HepG2 (cell line): ENCODE measurements around the gene PRKCSH. TPM values are rescaled to one million over a fixed set of nuclear protein-coding genes. Genes with fewer than 3 reads are reported as not detected.

Source experiments
- ATAC-seq: fragments of 200-7000 bp; cut with Tn5 transposase; 3 replicates; pipeline ENCODE4 v1.9.1; 2020; ENCODE audit warnings: mild to moderate bottlenecking, moderate library complexity
- BruUV-seq: library from RNA; stranded (reverse); fragments of 400-500 nt; replicated peaks from 2 replicates; lab custom pipeline; 2021; lab: Mats Ljungman, UMichigan
- CTCF ChIA-PET: fragments of 300-600 bp; formaldehyde crosslinking; extraction: SDS; loops from one replicate; lab custom pipeline; 2021; ENCODE audit warnings: low total read pairs, inconsistent platforms, low intra/inter-chr PET ratio; lab: Yijun Ruan, JAX
- POLR2A ChIA-PET: fragments of 350-600 bp; sonication (Branson Sonifier 250); formaldehyde crosslinking; loops from one replicate; lab custom pipeline; 2020; ENCODE audit warnings: antibody characterized with exemption, inconsistent platforms; lab: Yijun Ruan, JAX
- DNase-seq: peaks from one replicate; pipeline ENCODE4 v3.0.0-alpha.2; 2015; ENCODE audit warnings: low spot score
- FAIRE-seq: peaks from 3 replicates; lab custom pipeline; 2011; peaks lifted over from hg19 to GRCh38; lab: Jason Lieb, UNC
- H2AFZ ChIP-seq: one replicate; pipeline ENCODE4 v1.6.1; 2011; ENCODE audit warnings: low read length, inconsistent platforms
- H3K27ac ChIP-seq: fragments of 300-600 bp; 3 replicates; pipeline ENCODE4 v1.8.0; 2011; ENCODE audit warnings: mixed run types, mild to moderate bottlenecking, mixed read lengths, low read length, inconsistent platforms; ENCODE audit not compliant: insufficient read depth; ENCODE audit errors: extremely low read length
- H3K27me3 ChIP-seq, 2 experiments: fragments of 200-600 bp in 1 of 2; 2 replicates in 1 of 2; 3 replicates in 1 of 2; pipeline versions ENCODE4 v1.6.0 to v1.8.0; 2011; ENCODE audit warnings: low read length in 2 of 2, mild to moderate bottlenecking in 2 of 2, moderate library complexity in 2 of 2, inconsistent platforms in 1 of 2; ENCODE audit not compliant: insufficient read depth in 2 of 2, control insufficient read depth in 1 of 2
- H3K36me3 ChIP-seq, 2 experiments: fragments of 200-600 bp in 1 of 2; replicated peaks in 1 of 2; 2 replicates in 1 of 2; 3 replicates in 1 of 2; pipeline versions ENCODE4 v1.5.1 to v1.8.0; 2011; ENCODE audit warnings: low read length in 2 of 2, inconsistent platforms in 1 of 2; ENCODE audit not compliant: insufficient read depth in 2 of 2, control insufficient read depth in 1 of 2
- H3K4me1 ChIP-seq: 2 replicates; pipeline ENCODE4 v1.5.1; 2012; ENCODE audit warnings: low read length, inconsistent platforms; ENCODE audit not compliant: insufficient read depth
- H3K4me2 ChIP-seq: 2 replicates; pipeline ENCODE4 v1.6.0; 2011; ENCODE audit warnings: low read depth, low read length, inconsistent platforms
- H3K4me3 ChIP-seq, 3 experiments: fragments of 200-600 bp in 1 of 3; sonication (generic), shearing (Covaris generic) in 1 of 3; replicated peaks in 1 of 3; 2 replicates each; pipeline ENCODE4 v1.5.1; 2011 to 2016; ENCODE audit warnings: low read length in 3 of 3, inconsistent platforms in 2 of 3, low read depth in 2 of 3, mild to moderate bottlenecking in 2 of 3, control low read depth in 1 of 3, mixed read lengths in 1 of 3; ENCODE audit not compliant: insufficient read depth in 1 of 3
- H3K79me2 ChIP-seq: one replicate; pipeline ENCODE4 v1.6.1; 2011; ENCODE audit warnings: low read length, inconsistent platforms; ENCODE audit not compliant: insufficient read depth
- H3K9ac ChIP-seq: 2 replicates; pipeline ENCODE4 v1.6.0; 2011; ENCODE audit warnings: mild to moderate bottlenecking, low read depth, low read length, inconsistent platforms; ENCODE audit not compliant: insufficient read depth
- H3K9me3 ChIP-seq: 2 replicates; pipeline ENCODE4 v1.5.1; 2012; ENCODE audit warnings: mild to moderate bottlenecking, low read length
- H4K20me1 ChIP-seq: 2 replicates; pipeline ENCODE4 v1.6.0; 2011; ENCODE audit warnings: inconsistent platforms, mild to moderate bottlenecking, low read length, moderate library complexity; ENCODE audit not compliant: insufficient read depth
- CREM ChIP-seq, 2 experiments: sonication (generic) in 1 of 2; formaldehyde crosslinking in 1 of 2; IDR thresholded peaks; 2 replicates each; pipeline versions ENCODE4 v1.4.0 to v1.6.1; 2016 to 2020; ENCODE audit warnings: antibody characterized with exemption in 1 of 2, mild to moderate bottlenecking in 1 of 2, missing genetic modification reagents in 1 of 2
- TEAD2 ChIP-seq: sonication (generic); formaldehyde crosslinking; IDR thresholded peaks from 2 replicates; pipeline ENCODE4 v1.9.0; 2021; ENCODE audit warnings: missing genetic modification reagents
- ZNF687 ChIP-seq: sonication (generic); formaldehyde crosslinking; IDR thresholded peaks from 2 replicates; pipeline ENCODE4 v1.5.1; 2020; ENCODE audit warnings: mild to moderate bottlenecking, missing genetic modification reagents, moderate library complexity
- ZNF800 ChIP-seq: sonication (generic); formaldehyde crosslinking; IDR thresholded peaks from 2 replicates; pipeline ENCODE4 v1.4.0; 2020; ENCODE audit warnings: missing genetic modification reagents
- WGBS: methylation state at CpG from one replicate; pipeline ENCODE4 v1.1.6; 2017; ENCODE audit warnings: low lambda C conversion rate; 5-methylcytosine and 5-hydroxymethylcytosine counted together
- in situ Hi-C: cut with HindIII; loops from 2 replicates; pipeline ENCODE4 v1.10.0; 2017; ENCODE audit warnings: low pct_unique_long_range_greater_than_20kb; ENCODE audit not compliant: extremely low pct_ligation_motif_present
- intact Hi-C: fragments of 100-400 bp; cut with micrococcal nuclease; formaldehyde crosslinking; loops from one replicate; pipeline ENCODE4 v1.10.0; 2022; ENCODE audit not compliant: unreplicated experiment
- polyA plus RNA-seq, 8 experiments: library from polyadenylated mRNA; depleted of rRNA in 3 of 8; stranded (reverse) in 7 of 8; unstranded in 1 of 8; fragments of >200 nt; fragmentation: Illumina TruSeq in 4 of 8; extraction: Trizol in 4 of 8; gene quantifications; 2 replicates each; pipeline versions ENCODE4 v1.2.1 to v1.2.3, GENCODE V29; 2011 to 2016; ENCODE audit warnings: low read depth in 4 of 8, missing spikeins in 1 of 8, mixed read lengths in 1 of 8; ENCODE audit not compliant: insufficient read depth in 1 of 8
- total RNA-seq, 5 experiments: library from RNA; depleted of rRNA; stranded (reverse); fragments of >200 nt; fragmentation: Illumina TruSeq; extraction: Trizol; gene quantifications; 2 replicates each; pipeline ENCODE4 v1.2.3, GENCODE V29; 2016; ENCODE audit warnings: low read depth in 1 of 5

The PRKCSH gene
- total and polyA plus RNA-seq, 2 of the 13 experiments (the other 11 are each of a cell fraction or from before 2014, with no cell fraction given) = 85.1 to 125 TPM

GRCh38 chr19:11494634-11495285 lies 59.3 kb downstream of the PRKCSH start:
- Histone ChIP-seq H3K27me3 (no peaks in the 10 kb centered on the region; a peak in 1 of 5 replicates), H3K9me3 (no peaks in the 10 kb centered on the region), H3K9ac (no peak overlapping the region), H3K4me3 (no peak overlapping the region), H2AFZ (no peak overlapping the region), H3K79me2 (no peaks in the 10 kb centered on the region), H4K20me1 (no peaks in the 10 kb centered on the region), H3K4me2 (no peak overlapping the region), H3K4me1 (peaks cover 19% of the 10 kb centered on the region), H3K27ac (no peak overlapping the region), H3K36me3 (peaks cover 5 to 15% of the 10 kb centered on the region in 2 experiments; a peak in 4 of 5 replicates)
- BruUV-seq = no TSS peak
- intact Hi-C loops = loop anchor here (5.0 kb wide), 1 partner anchor 93 kb away; no protein-coding TSS in a partner anchor
- WGBS = 97% methylated on average over 16 of the region's 27 CpGs
- no peak for DNase-seq
- TF ChIP-seq CREM (IDR thresholded peaks at IDR 0.05) = no peak
- TF ChIP-seq CREM (CRISPR knock-in tag; IDR thresholded peaks at IDR 0.05) = no peak
- no peak for TF ChIP-seq TEAD2
- TF ChIP-seq ZNF687 (CRISPR knock-in tag) = no peak
- no peak for TF ChIP-seq ZNF800 (CRISPR knock-in tag)
- CTCF ChIA-PET = no interaction called here
- in situ Hi-C loops = no loop called here
- no peak for ATAC-seq
- no peak for FAIRE-seq
- POLR2A ChIA-PET = no interaction called here
